Activated naive CD4-positive, alpha-beta T cell treated with anti-CD3 and anti-CD28 coated beads, Interleukin-2, amount 50 U/mL, for 16 hours (primary cell): ENCODE data around the gene PDZRN4.
"Not testable (repeated sequence)": the region's sequence is repeated elsewhere in the genome, so short reads cannot be mapped to it uniquely, and the experiment has no call there.

Source experiments
- DNase-seq: peaks from one replicate; pipeline ENCODE4 v3.0.0-alpha.2; 2020

PDZRN4 gene

DNA sequence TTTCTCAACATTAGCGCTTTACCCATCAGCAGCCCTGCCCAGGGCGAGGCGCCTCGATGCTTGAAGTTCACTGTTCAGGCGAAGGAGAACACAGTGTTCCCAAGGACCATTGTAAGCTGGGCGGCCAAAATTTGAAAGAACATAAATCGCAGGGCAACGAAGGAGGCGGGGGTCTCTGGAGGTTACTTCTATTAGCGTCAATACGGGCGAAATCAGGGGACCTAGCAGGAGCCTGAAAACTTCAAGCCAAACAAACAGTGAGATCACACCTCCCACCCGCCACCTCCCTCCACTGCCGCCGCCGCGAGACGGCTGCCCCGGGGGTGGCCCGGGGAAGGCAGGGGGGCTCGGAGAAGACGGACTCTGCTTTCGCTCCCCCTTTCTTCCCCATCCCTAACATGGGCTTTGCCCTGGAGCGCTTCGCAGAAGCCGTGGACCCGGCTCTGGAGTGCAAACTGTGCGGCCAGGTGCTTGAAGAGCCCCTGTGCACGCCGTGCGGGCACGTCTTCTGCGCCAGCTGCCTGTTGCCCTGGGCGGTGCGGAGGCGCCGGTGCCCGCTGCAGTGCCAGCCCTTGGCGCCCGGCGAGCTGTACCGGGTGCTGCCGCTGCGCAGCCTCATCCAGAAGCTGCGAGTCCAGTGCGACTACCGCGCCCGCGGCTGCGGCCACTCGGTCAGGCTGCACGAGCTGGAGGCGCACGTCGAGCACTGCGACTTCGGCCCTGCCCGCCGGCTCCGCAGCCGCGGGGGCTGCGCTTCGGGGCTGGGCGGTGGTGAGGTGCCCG lies at the start of gene PDZRN4:
PDZRN4 (plus strand) TSS at position 263 of the 783 bp plus-strand sequence.
- no peak for DNase-seq

DNA sequence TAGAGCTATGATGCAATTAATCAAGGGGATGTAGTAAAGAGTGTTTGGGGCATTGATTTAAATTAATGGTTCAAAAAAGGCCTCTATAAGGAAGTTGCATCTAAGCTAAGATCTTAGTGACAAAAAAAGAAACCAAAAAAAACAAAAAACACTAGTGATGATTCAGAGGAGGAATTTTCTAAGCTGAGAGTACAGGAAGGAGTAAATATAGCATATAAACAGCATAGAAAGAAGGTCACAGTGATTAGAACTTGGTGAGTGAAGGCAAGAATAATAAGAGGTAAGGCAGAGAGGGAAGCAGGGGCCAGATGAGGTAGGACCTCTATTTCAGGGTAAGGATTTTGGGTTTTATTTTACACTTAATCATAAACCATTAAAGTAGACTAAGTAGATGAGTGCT lies 48.0 kb upstream of the PDZRN4 start:
- no peak for DNase-seq

DNA sequence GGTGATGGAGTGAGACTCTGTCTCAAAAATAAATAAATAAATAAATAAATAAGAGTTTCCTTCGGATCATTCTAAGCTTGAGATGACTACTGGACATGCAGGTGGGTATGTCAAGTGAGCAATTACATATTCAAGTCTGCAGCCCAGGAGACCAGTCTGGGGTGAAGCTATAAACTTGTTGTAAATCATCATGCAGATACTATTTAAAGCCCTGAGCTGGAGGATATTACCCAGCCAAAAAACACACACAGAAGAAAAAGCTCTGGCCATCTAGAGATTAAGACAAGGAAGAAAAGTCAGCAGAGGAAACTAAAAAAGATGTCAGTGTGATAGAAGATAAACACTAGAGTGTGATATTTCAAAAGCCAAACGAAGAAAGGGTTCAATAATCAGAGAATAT lies 47.0 kb upstream of the PDZRN4 start:
- no peak for DNase-seq

DNA sequence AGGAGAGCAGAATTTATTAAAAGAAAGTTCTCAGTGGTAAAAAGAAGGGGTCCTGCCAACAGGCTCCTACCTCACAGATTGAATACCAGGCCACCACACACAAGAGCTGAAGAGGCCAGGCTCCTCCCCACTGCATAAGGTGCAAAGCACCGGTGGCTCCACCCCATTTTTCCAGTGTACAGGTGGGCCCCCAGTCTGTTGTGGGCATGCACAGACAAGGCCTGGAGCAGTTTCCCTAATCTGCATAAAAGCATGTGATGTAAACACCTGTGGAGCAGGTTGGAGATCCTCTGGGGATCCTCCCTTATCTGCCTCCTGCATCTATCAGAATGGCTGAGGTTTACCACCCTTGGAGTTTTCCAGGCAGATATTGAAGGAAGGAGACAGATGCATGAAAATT lies 45.7 kb upstream of the PDZRN4 start:
- DNase-seq = no peak

DNA sequence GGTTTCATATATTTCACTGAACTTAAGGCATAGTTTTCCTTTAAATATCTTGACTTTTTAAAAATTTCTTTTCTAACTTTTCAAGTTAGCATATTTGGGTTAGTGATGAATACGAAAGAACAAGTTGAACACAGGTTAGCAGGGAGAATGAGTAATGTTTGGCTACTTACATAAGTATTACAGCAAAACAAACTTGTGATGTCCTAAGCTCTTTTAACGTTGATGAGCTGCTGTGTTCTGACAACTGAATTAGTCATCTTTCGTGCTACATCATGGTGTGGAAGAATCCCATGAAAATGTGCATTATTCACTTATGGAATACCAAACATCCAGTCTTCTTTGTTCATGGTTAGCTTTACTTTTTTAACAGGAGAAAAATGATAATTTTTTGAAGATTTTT lies 36.3 kb upstream of the PDZRN4 start:
- no peak for DNase-seq

- DNase-seq = no peak
Measured at GRCh38 chr12:41162461-41162860, 25.7 kb upstream of the PDZRN4 start.

- DNase-seq = no peak
Measured at GRCh38 chr12:41167701-41168100, 20.4 kb upstream of the PDZRN4 start.

GRCh38 chr12:41174602-41175001 lies 13.5 kb upstream of the PDZRN4 start:
- no peak for DNase-seq

- DNase-seq = not testable (repeated sequence)
Measured at GRCh38 chr12:41179507-41179906, 8.6 kb upstream of the PDZRN4 start.

DNA sequence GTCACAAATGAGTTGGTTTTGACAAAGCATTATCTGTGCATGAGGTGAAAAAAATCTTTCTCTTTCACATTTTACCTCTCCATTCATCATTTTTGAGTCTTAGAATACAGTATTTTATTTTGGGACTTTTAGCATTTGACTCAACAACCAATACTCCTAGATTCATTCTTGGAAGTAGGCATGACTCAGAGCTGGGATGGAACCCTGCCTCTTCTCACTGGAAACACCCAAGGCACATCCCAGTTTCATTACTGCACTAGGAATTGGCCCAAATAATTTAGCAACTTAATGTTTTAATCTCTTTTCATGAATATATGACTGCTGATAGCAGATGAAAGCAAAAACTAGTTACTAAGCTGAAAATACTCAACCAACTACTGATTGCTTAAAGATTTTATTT lies 3.3 kb upstream of the PDZRN4 start:
- DNase-seq = no peak

DNA sequence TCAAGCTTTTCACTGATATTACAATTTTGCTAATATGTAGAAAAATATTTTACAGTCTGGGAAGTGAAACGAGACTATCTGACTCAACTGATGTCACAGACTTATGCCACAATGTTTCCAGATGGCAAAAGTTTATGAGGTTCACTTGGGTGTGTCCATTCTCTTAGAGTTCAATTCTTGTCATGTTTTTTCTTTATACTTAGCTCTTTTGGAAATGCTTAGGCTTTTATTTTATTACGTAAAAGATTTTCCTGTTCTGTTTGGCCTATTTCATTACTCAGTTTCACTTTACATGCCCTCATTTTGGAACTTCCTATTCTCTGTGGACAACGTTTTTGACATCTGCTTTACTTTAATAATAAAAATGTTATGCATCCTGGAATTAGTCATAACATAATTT lies 2.1 kb upstream of the PDZRN4 start:
- DNase-seq = no peak

- DNase-seq = no peak
Measured at GRCh38 chr12:41188841-41189394, 798 bp downstream of the PDZRN4 start.

GRCh38 chr12:41189395-41190251 lies 1.5 kb downstream of the PDZRN4 start:
- DNase-seq = no peak

DNA sequence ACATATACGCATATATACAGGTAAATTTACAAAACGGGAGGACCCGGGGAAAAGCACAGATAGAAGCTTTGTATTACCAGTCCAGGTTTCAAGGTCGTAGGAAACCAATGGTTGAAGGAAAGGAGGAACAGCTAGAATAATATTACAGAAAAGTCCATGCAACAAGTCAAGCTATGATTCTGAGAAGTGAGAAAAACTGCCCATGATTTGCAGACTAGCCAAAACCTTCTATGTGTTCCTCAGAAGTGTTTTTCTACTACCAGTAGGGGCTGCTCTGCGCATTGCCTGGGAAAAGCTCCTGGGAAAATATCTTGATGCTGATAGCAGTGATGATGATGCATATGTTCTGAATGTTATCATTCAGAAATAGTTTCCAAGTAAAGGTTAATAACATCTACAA lies 2.2 kb downstream of the PDZRN4 start:
- no peak for DNase-seq

DNA sequence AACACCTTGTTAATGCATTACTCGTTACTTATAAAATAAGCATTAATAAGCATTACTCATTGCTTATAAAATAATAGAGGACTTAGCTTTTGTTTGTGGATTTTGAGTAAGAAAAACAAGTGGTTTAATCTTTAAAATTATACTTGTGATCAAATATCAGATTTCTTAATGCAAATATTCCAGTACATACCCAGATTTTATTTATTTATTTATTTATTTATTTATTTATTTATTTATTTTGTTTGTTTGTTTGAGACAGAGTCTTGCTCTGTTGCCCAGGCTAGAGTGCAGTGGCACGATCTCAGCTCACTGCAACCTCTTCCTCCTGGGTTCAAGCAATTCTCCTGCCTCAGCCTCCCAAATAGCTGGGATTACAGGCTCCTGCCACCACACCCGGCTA lies 3.4 kb downstream of the PDZRN4 start:
- not testable (repeated sequence) for DNase-seq

DNA sequence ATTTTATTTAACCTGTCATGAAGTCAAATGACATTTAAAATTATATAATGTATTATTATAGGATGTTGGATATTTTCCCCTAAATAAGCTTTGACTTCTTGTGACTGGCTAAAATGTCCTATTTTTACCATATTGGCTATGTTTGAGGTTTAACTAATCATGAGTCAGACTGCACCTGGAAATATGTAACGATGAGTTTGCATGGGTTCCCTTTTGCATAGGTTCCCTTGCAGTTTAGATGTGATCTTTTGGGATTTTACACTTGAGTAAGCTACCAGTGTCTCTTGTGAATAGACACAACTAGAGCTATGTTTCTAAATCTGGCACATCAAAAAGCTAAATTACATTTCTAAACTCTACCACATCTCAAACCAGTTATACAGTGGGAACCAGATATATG lies 5.2 kb downstream of the PDZRN4 start:
- DNase-seq = no peak

- DNase-seq = no peak
Measured at GRCh38 chr12:41202051-41202450, 13.9 kb downstream of the PDZRN4 start.

DNA sequence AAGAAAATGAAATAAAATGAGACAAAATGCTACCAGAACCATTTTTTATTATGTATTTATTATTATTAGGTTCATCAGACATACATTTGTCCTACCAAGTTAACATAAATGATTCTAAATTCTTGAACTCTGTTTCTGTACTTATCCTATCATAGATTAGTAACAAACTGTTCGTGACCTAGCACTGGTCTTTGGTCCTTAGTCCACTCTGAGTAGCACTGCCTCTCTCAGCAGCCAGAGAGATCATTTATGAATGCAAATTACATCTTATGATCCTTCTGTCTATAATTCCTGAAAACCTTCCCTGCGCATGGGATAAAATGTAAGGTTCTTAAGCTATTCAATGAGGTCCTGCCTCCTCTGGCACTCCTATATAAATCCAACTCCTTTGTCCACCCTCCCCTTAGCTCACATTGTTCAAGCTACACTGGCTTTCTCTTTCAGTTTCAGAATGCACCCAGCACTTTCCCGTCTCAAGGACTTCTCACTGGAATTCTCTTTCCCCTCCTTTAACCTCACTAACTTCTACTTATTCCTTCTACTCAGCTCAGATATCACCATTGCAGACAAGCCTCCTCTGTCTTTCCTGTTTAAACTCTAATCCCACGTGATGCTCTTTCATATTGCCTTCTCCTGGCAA lies 17.1 kb downstream of the PDZRN4 start:
- no peak for DNase-seq

GRCh38 chr12:41206298-41206697 lies 18.2 kb downstream of the PDZRN4 start:
- DNase-seq = no peak

- no peak for DNase-seq
Measured at GRCh38 chr12:41211448-41211847, 23.3 kb downstream of the PDZRN4 start.

- DNase-seq = no peak
Measured at GRCh38 chr12:41212625-41213024, 24.5 kb downstream of the PDZRN4 start.

DNA sequence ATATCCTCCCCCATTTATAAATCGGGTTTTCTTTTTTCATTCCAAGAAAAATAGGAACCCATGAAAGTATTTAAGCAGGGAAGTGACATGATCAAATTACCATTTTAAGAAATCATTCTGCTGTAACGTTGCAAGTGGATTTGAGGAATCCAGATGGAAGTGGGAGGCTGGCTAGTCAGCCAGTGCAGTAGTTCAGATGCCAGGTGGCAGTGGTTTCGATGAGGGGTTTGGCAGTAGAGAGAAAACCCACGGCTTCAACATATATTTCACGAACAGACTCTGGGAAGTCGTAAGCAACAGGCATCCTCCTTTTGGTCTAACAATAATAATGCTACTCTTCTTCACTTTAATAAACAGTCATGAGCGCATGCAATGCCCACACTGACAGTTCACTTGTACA lies 25.0 kb downstream of the PDZRN4 start:
- DNase-seq = no peak

DNA sequence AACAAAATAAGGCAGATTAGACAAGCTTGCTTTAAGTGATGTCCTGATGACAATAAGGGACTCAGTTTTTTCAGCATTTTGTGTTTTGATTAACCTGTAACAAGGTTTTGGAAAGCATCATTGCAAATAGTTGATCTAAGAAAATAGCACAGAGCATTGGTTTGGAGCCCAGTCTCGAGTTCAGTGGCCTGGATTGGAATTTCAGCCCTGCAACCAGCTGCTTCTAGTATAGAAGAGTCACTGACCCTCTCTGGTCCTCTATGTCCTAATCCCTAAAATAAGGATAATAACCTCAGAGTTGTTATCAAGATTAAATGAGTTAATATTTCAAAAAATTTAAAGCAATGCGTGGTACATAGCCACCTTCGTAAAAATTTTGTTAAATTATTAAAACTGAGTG lies 25.5 kb downstream of the PDZRN4 start:
- no peak for DNase-seq
